NB4 (cell line): ENCODE data around the gene ATRN.

ENCODE experiments used
- CTCF ChIP-seq: IDR thresholded peaks from one replicate; pipeline ENCODE4 v1.5.1; 2012; ENCODE audit warnings: low read depth, low read length
- MAX ChIP-seq: IDR thresholded peaks from 2 replicates; pipeline ENCODE4 v1.6.1; 2011; ENCODE audit warnings: low read depth, low read length
- POLR2A ChIP-seq: IDR thresholded peaks from 2 replicates; pipeline ENCODE4 v1.6.1; 2011; ENCODE audit warnings: mild to moderate bottlenecking; ENCODE audit not compliant: insufficient read length; ENCODE audit errors: extremely low read depth

- TF ChIP-seq CTCF: no peak
- TF ChIP-seq POLR2A: no peak
- TF ChIP-seq MAX: no peak
Measured at GRCh38 chr20:3698591-3699001, 227.8 kb downstream of the ATRN start.
